ENCODE measurements around the gene ARHGAP32. TPM values are rescaled to one million over a fixed set of nuclear protein-coding genes. Genes with fewer than 3 reads are reported as not detected.

ARHGAP32 gene
- total RNA-seq, 3 donors from 2014 or later: 19.8 to 56.6 (median 37.4) TPM

DNA sequence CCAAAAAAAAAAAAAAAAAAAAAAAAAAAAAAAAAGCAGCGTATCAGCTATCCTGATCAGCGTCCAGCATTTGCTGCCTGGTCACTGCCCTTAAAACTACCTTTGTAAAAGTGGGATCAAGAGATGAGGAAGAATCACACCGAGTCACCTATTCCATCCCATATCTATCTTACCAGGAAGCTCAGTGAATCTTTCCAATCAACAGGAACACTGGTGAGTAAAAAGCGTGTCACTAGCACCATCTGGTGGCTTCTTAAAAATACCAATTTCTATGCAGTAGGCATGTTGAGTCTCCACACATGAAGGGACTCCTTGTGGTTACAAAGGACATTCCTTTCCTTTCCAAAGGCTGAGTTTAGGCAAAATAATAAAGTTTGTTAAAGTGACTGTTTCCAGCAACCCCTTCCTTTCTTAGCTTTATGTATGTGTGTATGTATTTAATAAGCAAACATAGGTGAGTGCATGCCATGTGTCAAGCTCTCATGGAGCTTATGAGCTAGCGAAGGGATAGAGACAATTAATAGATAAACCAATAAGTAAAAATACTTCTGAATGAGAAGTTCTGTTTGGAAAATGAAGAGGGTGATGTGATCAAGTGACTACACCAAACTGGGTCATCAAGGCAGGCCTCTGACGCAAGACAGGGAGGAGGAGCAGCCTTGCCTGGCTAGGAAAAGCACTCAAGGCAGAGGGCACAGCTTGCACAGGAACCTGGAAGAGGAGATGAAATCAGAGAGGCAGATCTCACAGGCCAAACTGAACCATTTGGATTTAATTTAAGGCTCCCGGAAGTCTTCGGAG lies 235.5 kb downstream of the ARHGAP32 start:
- intact Hi-C loops (cut with DNase I; ENCODE audit: low total_unique reads): no loop called here
- DNase-seq (ENCODE audit: low spot score in 2 of 2): no peak
- TF ChIP-seq POLR2A (IDR thresholded peaks at IDR 0.05): no peak
- TF ChIP-seq, protein P1, sequence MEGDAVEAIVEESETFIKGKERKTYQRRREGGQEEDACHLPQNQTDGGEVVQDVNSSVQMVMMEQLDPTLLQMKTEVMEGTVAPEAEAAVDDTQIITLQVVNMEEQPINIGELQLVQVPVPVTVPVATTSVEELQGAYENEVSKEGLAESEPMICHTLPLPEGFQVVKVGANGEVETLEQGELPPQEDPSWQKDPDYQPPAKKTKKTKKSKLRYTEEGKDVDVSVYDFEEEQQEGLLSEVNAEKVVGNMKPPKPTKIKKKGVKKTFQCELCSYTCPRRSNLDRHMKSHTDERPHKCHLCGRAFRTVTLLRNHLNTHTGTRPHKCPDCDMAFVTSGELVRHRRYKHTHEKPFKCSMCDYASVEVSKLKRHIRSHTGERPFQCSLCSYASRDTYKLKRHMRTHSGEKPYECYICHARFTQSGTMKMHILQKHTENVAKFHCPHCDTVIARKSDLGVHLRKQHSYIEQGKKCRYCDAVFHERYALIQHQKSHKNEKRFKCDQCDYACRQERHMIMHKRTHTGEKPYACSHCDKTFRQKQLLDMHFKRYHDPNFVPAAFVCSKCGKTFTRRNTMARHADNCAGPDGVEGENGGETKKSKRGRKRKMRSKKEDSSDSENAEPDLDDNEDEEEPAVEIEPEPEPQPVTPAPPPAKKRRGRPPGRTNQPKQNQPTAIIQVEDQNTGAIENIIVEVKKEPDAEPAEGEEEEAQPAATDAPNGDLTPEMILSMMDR (IDR thresholded peaks at IDR 0.05): peak; percentile 17 to 90 (median 86)
- no peaks in the 10 kb centered on the region for H3K36me3 ChIP-seq
- H3K27ac ChIP-seq: no peak overlapping the region
- no peak overlapping the region for H3K4me3 ChIP-seq
- H3K27me3 ChIP-seq: no peaks in the 10 kb centered on the region
- H3K4me1 ChIP-seq: no peaks in the 10 kb centered on the region
- H3K9me3 ChIP-seq: no peaks in the 10 kb centered on the region

DNA sequence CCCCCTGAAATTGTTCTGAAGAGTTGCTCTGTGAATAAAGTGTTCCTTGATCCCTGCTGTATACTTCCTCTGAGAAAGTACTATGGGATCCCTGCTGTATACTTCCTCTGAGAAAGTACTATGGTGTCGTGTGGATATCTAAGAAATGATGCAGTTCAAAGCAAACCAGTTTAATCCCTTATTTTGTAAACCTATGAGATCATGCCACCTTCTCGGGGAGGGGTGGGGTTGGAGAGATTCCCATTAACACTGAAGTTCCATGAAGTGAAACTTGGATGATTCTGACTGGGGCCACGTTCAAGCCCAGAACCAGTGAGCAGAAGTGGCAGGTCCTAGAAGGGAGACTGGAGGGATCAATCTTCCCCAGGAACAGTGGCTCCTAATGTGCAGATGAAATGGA lies 236.5 kb downstream of the ARHGAP32 start:
- TF ChIP-seq POLR2AphosphoS5 (IDR thresholded peaks at IDR 0.05): no peak
- TF ChIP-seq, protein P1 (IDR thresholded peaks at IDR 0.05): no peak
- no peak for TF ChIP-seq POLR2A (IDR thresholded peaks at IDR 0.05)
- Histone ChIP-seq H3K4me1 (no peaks in the 10 kb centered on the region), H3K27ac (no peak overlapping the region), H3K4me3 (no peak overlapping the region), H3K36me3 (no peaks in the 10 kb centered on the region), H3K27me3 (no peaks in the 10 kb centered on the region), H3K9me3 (no peaks in the 10 kb centered on the region)
- intact Hi-C loops (cut with DNase I; ENCODE audit: low total_unique reads): no loop called here
- no peak for DNase-seq (ENCODE audit: low spot score in 2 of 2)

DNA sequence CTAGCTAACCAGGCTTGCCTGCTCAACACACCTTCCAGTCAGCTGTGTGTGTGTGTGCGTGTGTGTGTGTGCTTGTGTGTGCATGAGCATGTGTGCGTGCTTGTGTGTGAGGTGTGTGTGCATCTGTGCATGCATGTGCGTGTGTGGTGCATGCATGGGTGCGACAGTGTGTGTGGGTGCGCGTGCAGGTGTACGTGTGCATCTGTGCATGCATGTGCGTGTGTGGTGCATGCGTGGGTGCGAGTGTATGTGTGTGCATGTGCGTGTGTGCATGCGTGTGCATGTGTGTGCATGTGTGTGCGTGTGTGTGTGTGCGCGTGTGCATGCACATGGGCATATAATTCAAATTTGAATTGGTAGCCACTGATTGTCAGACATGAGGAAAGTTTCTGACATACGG lies 239.0 kb downstream of the ARHGAP32 start:
- Histone ChIP-seq H3K9me3 (no peaks in the 10 kb centered on the region), H3K4me1 (no peaks in the 10 kb centered on the region), H3K27me3 (no peaks in the 10 kb centered on the region), H3K27ac (no peak overlapping the region), H3K4me3 (no peak overlapping the region), H3K36me3 (no peaks in the 10 kb centered on the region)
- DNase-seq (ENCODE audit: low spot score in 2 of 2): no peak
- TF ChIP-seq POLR2A (IDR thresholded peaks at IDR 0.05): no peak
- TF ChIP-seq, protein P1 (IDR thresholded peaks at IDR 0.05): no peak
- no peak for TF ChIP-seq POLR2AphosphoS5 (IDR thresholded peaks at IDR 0.05)
- intact Hi-C loops (cut with DNase I; ENCODE audit: low total_unique reads): no loop called here

DNA sequence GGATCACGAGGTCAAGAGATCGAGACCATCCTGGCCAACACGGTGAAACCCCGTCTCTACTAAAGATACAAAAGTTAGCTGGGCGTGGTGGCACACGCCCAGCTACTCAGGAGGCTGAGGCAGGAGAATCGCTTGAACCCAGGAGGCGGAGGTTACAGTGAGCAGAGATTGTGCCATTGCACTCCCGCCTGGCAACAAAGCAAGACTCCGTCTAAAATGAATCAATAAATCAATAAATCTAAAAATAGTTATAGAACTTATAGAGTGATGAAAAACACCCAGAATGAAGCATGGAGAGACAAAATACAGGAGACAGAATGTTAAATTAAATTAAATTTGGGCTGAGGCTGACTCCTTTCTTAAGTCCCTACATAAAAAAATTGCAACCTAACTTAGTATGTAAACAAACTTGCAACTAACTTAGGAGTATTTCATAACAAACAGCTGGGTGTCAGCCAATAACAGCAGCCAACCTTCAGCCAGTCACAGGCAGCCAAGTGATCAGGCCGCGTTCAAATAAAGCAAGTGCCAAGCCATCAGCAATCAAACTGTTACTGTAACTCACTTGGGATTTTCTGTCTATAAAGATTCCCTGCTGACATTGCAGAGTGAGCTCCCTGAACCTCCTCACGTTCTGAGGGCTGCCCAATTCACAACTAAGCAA lies 242.2 kb downstream of the ARHGAP32 start:
- H3K27ac ChIP-seq: no peak overlapping the region
- H3K36me3 ChIP-seq: no peaks in the 10 kb centered on the region
- no peaks in the 10 kb centered on the region for H3K4me1 ChIP-seq
- no peak overlapping the region for H3K4me3 ChIP-seq
- intact Hi-C loops (cut with DNase I; ENCODE audit: low total_unique reads): loop anchor here (5.0 kb wide), 1 partner anchor 68 kb away; no protein-coding TSS in a partner anchor
- H3K9me3 ChIP-seq: no peaks in the 10 kb centered on the region
- DNase-seq (ENCODE audit: low spot score in 2 of 2): no peak
- no peak for TF ChIP-seq POLR2AphosphoS5 (IDR thresholded peaks at IDR 0.05)
- no peak for TF ChIP-seq POLR2A (IDR thresholded peaks at IDR 0.05)
- TF ChIP-seq, protein P1 (IDR thresholded peaks at IDR 0.05): no peak
- H3K27me3 ChIP-seq: peaks cover 0 to 6% of the 10 kb centered on the region in 2 donors

DNA sequence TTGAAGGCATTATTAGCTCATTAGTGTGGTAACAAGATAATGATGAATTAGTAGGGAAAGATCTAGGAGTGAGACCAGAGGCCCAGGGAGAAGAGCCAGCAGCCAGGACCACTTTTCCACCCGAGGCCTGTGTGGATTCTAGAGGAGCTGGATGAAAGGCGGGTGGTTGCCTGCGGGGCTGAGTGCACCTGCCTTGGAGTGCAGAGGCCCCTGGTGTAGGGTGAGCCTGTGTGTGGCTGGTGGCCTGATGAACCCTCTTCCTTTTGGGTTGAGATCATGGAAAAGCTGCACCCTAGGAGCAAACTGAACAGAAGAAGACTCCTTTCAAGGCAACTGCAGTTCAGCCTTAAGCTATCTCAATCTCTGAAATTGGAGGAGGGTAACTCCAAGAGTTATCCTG lies 243.5 kb downstream of the ARHGAP32 start:
- Histone ChIP-seq H3K4me3 (no peak overlapping the region), H3K27ac (no peak overlapping the region), H3K4me1 (no peaks in the 10 kb centered on the region), H3K27me3 (peaks cover 0 to 6% of the 10 kb centered on the region in 2 donors), H3K9me3 (no peaks in the 10 kb centered on the region), H3K36me3 (no peaks in the 10 kb centered on the region)
- TF ChIP-seq, protein P1 (IDR thresholded peaks at IDR 0.05): no peak
- TF ChIP-seq POLR2A (IDR thresholded peaks at IDR 0.05): no peak
- TF ChIP-seq POLR2AphosphoS5 (IDR thresholded peaks at IDR 0.05): no peak
- intact Hi-C loops (cut with DNase I; ENCODE audit: low total_unique reads): loop anchor here (5.0 kb wide), 1 partner anchor 66 kb away; no protein-coding TSS in a partner anchor
- no peak for DNase-seq (ENCODE audit: low spot score in 2 of 2)

All from breast epithelium (tissue), 4 donors.